DMS53 (cell line): ENCODE measurements around the gene GNL1.
A peak's percentile ranks its signal among the peaks of the same experiment; 100 is the strongest.

Experiments
- DNase-seq: peaks from one replicate; lab custom pipeline; 2025; lab: John Stamatoyannopoulos, UW

GNL1 gene

DNA sequence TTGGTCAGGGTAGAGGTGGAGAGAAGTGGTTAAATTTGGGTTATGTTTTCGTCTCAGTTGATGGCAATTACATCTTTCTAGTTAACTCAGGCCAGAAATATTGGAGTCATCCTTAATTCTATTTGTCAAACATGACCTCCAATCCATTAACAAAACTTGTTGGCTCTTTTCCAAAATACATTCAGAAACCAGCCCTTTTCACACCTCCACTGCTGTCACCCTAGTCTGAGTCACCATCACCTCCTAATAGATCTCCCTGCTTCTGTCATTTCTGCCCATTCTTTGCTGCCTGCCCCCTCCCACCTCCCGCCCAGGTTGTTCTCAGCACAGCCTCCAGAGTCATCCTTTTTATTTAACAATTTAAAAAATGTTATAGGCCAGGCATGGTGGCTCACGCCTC is 12.0 kb upstream of the GNL1 start:
- peak; percentile 55 for DNase-seq

DNA sequence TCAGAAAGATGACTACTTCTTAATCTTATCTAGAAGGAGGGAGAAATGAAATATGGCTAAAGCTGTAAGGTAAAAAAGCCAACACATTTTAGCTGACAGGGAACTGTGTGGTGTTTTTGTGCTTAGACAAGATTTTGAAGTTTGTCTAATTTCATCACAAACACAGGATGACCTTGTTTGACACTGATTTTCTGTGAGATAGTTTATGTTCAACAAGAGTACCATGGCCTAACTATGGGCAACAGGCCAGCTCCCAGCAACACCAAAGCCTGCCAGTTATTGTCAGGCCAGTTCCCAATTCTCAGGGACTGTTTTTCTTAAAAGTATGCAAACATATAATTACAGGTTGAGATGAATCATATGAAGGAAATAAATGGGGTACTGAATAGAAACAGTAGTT is 9.5 kb upstream of the GNL1 start:
- DNase-seq, result no peak

DNA sequence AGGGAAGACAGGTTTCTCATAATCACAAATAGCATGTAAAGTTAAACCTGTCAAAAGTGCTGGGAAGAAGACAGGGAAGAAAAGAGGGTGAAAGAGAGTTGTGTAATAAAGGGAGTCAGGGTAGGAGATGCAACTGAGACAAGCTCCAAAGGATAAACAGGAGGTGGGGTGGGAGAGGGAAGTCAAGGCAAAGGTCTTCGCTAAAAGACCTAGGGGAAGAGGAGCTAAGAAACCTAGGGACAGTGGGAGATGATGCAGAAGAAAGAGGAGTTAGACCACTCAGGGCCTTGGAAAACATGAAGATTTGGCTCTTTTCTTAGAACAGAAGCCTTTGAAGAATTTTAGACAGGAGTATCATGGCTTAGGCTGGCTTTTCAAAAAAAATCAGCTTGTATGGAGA is 7.8 kb upstream of the GNL1 start:
- DNase-seq, result no peak

DNA sequence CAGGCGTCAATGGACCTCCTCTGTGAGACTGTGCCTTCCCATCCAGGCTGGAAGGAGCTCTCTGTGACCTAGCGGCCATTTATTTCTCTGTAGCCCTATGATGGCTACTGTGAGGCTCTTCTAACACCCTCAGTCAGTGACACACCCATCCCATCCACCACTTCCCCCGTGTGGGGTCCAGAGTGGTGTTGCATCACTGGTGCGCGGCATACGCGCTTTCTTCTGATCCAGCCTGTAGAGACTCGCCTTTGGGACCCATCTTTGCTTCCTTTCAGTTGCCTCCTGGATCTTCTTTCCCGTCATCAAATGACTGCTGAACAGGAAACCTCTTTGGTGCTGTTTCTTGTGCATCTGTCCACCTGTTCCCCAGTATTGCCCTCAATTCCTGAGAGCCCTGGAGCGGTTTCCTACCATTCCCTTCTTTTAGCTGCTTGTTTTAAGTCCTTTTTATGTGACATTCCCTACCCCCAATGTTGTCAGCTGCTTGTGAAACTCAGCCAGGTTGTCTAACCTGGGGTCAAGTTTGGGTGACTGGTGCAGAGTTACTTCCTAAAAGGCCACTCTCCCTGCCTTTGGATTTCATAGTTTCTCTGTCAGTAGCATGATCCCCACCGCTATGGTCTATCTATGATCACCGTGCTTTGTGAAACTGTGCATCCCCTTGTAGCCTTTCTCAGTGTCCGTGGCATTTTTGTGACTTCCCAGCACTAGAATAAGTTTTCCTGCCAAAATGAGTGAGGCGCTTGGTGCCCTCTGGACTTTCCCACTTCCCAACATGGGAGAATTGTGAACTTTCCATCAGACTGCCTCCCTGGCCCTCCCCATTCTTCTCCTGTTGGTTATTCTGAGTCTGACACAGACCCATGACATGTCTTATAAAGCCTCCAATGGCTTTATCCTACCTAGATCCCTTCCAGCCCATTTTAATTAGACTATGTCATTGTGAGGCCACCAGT is 6.5 kb upstream of the GNL1 start:
- no peak for DNase-seq

DNA sequence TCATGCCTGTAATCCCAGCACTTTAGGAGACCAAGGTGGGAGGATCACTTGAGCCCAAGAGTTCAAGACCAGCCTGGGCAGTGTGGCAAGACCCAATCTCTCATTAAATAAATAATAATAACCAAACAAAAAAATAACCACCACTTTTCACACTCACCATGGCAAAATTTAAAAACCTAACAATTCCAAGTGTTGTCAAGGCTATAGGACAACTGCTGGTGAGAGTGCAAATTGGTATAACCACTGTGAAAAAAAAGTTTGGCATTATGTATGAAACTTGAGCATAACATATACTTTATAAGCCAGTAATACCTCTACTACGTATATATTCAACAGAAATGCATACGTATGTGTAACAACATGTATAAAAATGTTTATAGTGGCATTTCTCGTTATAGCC is 4.6 kb upstream of the GNL1 start:
- no peak for DNase-seq

DNA sequence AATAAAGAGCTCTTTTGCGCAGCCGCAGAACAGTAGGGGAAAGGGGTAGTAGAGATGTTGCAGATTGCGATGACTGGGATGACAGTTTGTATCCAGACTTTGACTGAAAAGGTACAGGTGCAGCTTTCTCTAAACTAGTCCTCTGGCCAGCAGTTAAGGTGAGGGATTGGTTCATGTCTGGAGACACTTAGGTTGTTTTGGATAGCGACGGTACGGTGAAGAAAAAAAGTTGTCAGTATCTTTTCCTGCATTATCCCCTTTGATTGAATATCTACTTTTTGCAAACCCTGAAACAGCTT is 1.3 kb upstream of the GNL1 start:
- DNase-seq, result no peak

DNA sequence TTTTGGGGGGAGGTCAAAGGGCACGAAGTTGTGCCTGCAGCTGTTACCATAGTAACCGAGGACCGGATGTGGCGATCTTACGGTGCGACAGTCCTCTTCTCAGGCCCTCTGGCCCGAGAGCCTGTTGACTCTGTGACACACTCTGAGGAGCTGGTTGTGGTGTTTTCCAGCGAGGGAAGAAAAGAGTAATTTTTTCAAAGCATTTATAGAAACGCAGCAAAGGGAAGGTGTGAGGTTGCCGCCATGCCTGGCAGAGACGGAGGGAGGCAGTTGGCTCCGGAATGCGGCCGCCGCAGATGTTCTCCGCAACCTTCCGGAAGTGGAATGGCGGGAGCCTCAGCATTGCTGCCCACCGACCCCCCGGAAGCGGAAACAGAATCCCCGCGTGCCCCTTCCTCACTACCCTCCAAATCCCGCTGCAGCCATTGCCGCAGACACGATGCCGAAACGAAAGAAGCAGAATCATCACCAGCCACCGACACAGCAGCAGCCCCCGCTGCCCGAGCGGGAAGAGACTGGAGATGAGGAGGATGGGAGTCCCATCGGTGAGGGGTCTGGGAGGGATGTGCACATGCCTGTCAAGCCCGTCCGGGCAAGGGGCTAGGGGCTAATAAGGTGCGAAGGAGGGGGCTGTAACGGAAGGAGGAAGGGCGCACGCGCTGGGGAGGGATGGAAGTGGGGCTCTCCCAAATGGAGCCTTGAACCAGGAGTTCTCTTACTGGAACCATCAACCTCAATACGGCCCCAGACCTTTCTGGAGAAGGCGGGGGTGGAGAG is 805 bp upstream of the GNL1 start, which contains the start of gene PRR3:
Gene PRR3, plus strand, starts transcription at position 390 of the 777 bp plus-strand sequence. Its CDS starts 50 bp downstream, at position 440.
- peak; percentile 97 for DNase-seq

DNA sequence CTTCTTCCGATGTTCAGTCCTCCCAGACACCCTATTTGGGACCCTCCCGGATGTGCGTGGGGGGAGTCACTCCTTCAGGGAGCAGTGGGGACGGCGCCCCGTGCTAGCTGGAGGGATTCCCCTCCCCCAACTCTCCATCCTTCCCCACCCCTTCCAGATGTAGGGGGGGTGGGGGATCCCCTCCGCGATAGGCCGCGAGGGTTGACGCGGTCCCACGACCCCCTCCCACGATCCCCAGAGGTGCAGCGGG is 548 bp downstream of the GNL1 start:
- DNase-seq, result no peak

DNA sequence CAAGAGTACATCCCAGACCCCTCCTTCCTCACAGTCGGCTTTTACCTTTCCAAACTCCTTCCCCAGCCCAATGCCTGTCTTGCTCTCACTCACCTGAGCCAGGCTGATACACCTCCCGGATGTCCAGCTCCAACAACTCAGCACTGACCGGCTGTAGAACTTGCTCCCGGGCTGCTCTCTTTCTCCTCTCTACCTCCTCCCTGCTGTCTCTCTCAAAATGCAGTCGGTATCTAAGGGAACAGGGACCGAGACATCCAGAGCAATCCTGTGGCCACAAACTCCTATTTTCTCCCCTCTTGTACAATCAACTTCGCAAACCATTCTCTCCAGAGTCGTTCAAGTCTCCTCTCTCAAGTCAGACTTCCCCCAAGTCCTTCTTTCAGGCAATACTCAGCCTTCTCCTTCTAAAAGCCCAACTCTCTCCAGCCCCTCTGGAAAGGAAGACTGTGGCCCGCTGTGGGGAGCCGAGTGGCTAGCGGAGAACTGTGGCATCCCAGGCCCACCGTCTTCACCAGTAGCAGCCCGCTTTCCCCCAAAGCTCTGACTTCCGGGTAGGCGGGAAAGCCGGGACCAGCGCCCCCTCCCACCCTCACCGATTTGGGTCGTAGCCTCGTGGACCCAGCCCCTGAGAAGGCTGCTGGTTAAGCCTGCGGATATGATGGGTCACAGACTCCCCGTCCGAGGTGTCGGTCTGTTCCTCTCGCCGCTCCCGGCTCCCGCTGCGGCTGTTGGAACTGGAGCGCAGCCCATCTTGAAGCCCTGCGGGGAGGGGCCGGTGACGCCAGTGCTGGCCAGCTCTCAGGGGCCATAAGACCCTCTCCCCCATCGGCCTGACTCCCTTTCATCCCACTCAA is 1.1 kb downstream of the GNL1 start:
- DNase-seq, result peak; percentile 67

DNA sequence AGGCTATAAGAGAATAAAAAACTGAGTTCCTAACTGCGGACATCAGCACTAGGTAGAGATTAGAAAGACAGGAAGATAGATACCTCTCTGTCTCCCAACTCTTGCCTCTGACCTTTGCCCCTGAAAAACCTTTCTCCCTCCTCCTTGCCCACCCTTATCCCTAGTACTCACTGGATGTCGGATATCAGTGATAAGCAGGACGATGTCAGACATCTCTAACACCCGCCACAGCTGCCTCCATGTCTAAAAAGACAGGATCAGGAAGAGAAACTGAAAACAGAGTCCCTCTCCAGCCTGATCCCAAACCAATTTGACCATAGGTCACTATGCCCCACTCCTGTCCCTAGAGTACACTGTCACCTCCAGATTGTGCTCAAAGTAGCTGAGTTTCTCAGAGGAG is 1.9 kb downstream of the GNL1 start:
- no peak for DNase-seq

DNA sequence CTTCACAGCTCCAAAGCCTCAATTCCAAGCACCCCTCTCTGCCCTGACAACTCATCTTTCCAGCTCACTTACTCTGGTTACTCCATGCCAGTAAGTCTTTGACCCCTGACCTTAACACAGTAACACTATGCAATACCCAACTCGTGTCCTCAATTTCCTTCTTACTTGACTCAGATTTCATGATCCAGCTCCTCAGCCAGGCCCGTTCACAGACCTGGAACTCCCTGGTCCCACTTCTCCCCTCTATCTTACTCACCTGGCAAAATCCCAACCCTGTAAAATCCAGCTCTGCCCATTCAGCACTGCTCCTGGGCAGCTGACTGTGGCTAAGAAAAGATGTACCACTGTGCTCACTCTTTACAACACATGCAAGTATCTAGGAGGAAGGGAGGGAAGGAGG is 7.9 kb downstream of the GNL1 start:
- no peak for DNase-seq

DNA sequence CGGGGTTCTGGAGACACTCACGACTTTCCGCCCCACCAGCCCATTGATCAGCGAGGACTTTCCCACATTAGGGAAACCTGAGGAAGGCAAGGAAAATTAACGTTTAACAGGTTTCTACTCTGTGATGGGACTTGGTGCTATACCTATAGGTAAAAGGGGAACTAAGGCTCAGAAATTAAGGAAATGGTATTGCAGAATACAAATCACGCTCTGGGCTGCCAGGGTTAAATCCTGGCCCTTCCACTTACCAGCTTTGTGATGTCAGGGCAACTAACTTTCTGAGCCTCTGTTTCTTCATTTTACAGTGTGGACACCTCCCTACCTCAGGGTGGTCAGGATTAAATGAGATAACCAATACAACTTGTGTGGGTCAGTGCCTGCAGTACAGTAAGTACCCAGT is 8.8 kb downstream of the GNL1 start:
- no peak for DNase-seq

DNA sequence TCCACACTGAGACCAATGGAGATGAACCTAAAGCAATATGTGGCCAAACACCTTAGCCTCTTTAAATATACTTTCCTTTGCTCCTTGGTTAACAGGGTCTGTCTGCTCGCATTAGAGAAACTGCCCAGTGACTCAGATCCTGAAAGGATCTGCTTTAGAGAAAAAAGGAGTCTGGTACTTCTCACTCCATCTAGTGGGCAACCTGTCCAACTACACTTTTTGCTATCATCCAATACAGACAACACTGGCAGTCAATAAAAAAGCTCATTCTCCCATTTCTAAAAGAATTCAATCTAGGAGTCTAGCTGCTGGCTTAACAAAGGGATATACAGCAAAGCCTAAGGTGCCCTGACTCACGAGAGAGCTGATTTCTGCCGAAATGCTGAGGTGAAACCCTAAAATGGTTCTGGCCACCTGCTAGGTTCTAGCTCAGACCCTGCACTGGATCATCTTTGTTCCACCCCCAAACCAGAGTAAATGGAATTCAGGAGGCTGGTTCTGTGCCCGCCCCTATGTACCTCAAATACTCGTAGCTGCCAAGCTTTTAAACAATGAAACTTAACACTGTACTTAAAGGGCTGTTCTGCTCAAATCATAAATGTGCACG is 11.5 kb downstream of the GNL1 start:
- peak; percentile 84 for DNase-seq

DNA sequence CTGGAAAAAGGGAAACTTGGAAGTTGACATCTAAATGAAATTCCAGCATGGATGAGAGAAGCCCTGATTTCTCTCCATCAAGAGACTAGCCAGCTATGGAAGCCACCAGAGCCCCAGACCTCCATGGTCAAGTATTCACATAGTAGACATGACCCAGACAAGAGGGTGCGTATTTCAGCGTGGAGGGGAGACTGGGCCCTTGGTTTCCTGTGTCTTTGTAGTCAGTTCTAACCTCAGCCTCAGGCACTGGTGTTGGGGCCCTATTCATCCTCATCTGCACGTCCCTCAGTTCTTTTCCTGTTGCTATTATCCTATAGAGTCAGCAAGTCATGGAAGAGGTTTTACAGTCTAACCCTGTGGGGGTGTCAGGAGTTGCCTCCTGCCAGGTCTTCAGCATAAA is 12.5 kb downstream of the GNL1 start:
- no peak for DNase-seq

DNA sequence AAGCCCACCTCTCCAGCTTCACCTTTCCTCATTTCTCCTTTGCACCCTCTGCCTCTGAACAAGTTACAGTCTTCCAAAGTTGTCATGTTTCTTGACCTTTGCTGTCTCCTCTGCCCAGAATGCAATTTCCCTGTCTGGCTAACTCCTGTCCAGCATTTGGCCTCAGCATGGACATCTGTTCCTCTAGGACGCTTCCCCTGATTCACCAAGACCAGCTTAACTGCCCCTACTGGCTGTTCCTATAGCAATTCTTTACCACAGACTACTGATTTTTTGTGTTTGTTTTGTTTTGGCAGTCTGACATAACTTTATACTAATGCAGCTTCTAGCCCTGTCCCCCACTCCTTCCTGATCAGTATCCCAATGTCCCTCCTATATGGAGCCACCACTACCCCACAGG is 13.4 kb downstream of the GNL1 start:
- no peak for DNase-seq

DNA sequence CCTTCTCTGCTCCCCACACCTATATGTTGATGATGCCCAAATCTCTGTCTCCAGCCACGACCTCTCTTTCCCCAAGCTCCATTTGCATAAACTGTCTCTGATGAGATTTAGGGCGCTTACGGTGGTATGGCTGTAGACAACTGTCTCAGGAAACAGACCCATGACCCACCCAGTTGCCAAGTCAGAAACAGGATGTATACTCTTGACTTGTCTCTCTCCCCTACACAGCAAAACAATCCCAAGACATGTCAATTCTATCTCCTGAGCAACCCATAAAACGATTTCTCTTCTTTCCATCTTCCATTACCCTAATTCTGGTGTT is 13.9 kb downstream of the GNL1 start:
- no peak for DNase-seq

DNA sequence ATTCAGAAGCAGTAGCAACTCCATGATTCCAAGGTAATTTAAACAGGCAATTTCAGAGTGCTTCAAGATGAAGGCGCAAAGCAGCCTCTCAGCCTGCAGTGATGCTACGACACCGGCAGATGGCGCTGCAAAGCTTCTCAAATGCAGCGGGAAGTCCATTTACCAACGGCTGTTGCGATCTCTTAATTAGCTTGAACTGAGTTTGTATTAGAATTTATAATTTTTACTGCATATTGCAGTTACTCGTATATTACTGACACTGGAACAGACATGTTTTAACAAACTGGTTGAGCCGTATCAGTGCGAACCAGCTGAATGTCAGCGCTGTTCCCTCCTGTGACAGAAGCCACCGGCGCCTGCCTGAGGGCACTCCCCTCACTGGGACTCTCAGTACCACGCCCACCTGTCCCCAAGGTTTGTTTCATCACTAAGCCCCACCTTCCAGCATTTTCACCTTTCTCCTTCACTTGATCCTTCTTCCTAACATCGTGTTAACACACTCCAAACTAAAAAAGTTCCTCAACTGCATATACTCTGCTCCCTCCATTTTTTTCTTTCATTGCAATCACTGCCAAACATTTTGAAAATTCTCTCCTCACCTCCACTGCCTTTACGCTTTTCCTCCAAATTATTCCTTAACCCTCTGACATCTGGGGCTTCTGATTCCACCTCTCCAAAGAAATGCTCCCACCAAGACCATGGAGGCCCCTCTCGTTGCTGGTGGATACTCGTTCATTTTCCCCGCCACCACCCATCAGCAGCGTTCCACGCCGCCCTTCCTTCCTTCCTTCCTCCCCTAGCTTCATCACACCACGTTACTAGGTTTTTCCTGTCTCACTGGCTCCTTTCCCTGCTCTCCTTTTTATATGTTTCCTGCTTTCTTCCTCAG is 14.5 kb downstream of the GNL1 start:
- peak; percentile 84 for DNase-seq

DNA sequence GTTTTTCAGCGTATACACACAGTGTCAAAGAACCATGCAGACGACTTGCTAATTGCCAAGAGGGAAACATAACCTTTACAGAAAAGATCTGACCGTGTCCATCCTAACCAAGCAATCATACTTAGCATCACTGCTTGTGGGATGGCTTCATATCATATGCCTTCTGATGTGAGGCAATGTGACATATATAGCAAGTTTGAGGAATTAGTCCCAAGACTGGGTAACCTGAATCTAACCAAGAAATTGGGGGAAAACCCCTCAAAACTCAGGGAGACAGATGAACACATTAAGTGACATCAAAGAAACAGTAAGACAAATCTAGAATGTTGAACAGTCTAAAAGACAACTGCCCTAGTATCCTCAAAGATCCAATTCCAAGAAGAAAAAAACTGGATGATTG is 18.4 kb downstream of the GNL1 start:
- no peak for DNase-seq

DNA sequence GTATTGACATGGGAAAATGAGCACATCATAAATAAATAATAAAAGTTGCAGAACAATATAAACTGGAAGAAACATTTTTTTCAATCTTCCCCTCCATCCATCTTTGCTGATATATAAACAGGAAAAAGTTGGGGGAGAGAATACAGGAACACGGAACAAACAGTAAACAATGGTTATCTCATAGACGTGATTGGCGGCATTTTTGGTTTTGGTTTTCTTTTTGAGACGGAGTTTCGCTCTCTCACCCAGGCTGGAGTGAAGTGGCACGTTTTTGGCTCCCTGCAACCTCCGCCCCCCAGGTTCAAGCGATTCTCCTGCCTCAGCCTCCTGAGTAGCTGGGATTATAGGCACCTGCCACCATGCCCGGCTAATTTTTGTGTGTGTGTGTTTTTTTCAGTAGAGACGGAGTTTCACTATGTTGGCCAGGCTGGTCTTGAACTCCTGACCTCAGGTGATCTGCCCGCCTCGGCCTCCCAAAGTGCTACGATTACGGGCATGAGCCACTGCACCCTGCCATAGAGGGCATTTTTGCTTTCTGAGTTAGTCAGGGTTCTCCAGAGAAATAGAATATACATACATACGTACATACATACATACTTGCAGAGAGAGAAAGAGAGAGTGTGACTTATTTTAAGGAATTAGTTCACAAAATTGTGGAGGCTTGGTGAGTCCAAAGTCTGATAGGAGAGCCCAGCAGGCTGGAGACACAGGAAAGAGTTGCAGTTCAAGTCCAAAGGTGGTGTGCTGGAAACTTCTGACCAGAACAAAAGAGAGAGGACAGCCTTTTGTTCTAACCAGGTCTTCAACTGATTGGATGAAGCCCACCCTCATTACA is 22.6 kb downstream of the GNL1 start:
- DNase-seq, result no peak

DNA sequence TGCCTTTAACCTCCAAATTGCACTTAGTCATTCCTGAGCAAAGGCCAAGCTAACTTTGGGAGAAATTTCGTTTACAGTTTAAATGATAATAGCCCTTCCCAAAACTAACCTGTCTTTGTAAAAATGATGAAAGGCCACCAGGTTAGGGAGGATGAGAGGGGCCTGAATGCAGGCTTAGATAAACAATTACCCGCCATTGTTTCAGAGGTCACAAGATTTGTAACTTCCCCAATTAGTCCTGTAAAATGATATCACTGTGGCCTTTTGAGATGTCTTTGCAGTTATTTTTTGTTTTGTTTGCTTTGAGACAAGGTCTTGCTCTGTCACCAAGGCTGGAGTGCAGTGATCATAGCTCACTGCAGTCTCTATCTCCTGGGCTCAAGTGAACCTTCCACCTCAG is 26.3 kb downstream of the GNL1 start:
- DNase-seq, result no peak
